AG04450 (cell line): ENCODE measurements around the gene AFF3. TPM values are rescaled to one million over a fixed set of nuclear protein-coding genes. Genes with fewer than 3 reads are reported as not detected.

Source experiments
- CTCF ChIA-PET: fragments of 300-600, 350-600 bp; formaldehyde crosslinking; extraction: SDS; loops from one replicate; lab custom pipeline; 2022; ENCODE audit warnings: antibody characterized with exemption, inconsistent platforms; lab: Charles Lee
- POLR2A ChIA-PET: fragments of 350-600 bp; formaldehyde crosslinking; extraction: SDS; loops from one replicate; lab custom pipeline; 2021; ENCODE audit warnings: antibody characterized with exemption, inconsistent platforms; lab: Yijun Ruan, JAX
- DNase-seq: peaks from one replicate; pipeline ENCODE4 v3.0.0-alpha.2; 2011; ENCODE audit warnings: low read depth, low spot score
- H3K27ac ChIP-seq: one replicate; pipeline ENCODE4 v1.5.1; 2012; ENCODE audit warnings: low read depth, low read length, control low read depth
- H3K27me3 ChIP-seq: one replicate; pipeline ENCODE4 v1.6.0; 2012; ENCODE audit warnings: low read length; ENCODE audit not compliant: control insufficient read depth, insufficient read depth
- H3K4me3 ChIP-seq: 2 replicates; pipeline ENCODE4 v1.5.1; 2011; ENCODE audit warnings: mild to moderate bottlenecking, low read depth, low read length, control low read depth
- H3K9me3 ChIP-seq: 2 replicates; pipeline ENCODE4 v1.5.1; 2012; ENCODE audit warnings: low read length; ENCODE audit not compliant: control insufficient read depth, insufficient read depth
- polyA plus RNA-seq: library from polyadenylated mRNA; depleted of rRNA; stranded (reverse); fragments of >200 nt; gene quantifications from 2 replicates; pipeline ENCODE4 v1.2.3, GENCODE V29; 2011
- TF ChIP-seq, protein P1 (sequence below): IDR thresholded peaks from 2 replicates; pipeline ENCODE4 v1.5.1; 2011; ENCODE audit warnings: low read depth, low read length, control low read depth, inconsistent platforms

AFF3 gene
- polyA plus RNA-seq, 1 experiment = 17.9 TPM

GRCh38 chr2:99771681-99772333, 370.6 kb downstream of the AFF3 start:
- H3K4me3 ChIP-seq = no peak overlapping the region
- DNase-seq = no peak
- no peak overlapping the region for H3K27ac ChIP-seq
- H3K9me3 ChIP-seq = peaks cover 4% of the 10 kb centered on the region; the same call in 1 of the 2 replicates
- ChIA-PET CTCF (interaction anchor here (0.7 kb wide), 1 partner anchor 13 kb away, joined by 3 read pairs; no protein-coding TSS in a partner anchor), POLR2A (interaction anchor here (0.6 kb wide), 1 partner anchor 123 kb away, joined by 3 read pairs; no protein-coding TSS in a partner anchor)
- H3K27me3 ChIP-seq = no peaks in the 10 kb centered on the region
- TF ChIP-seq, protein P1, sequence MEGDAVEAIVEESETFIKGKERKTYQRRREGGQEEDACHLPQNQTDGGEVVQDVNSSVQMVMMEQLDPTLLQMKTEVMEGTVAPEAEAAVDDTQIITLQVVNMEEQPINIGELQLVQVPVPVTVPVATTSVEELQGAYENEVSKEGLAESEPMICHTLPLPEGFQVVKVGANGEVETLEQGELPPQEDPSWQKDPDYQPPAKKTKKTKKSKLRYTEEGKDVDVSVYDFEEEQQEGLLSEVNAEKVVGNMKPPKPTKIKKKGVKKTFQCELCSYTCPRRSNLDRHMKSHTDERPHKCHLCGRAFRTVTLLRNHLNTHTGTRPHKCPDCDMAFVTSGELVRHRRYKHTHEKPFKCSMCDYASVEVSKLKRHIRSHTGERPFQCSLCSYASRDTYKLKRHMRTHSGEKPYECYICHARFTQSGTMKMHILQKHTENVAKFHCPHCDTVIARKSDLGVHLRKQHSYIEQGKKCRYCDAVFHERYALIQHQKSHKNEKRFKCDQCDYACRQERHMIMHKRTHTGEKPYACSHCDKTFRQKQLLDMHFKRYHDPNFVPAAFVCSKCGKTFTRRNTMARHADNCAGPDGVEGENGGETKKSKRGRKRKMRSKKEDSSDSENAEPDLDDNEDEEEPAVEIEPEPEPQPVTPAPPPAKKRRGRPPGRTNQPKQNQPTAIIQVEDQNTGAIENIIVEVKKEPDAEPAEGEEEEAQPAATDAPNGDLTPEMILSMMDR = no peak

- POLR2A ChIA-PET = no interaction called here
- CTCF ChIA-PET = interaction anchor here (0.7 kb wide), 1 partner anchor 17 kb away, joined by 4 read pairs; no protein-coding TSS in a partner anchor
Observed at GRCh38 chr2:99770876-99771275, 371.5 kb downstream of the AFF3 start.

DNA sequence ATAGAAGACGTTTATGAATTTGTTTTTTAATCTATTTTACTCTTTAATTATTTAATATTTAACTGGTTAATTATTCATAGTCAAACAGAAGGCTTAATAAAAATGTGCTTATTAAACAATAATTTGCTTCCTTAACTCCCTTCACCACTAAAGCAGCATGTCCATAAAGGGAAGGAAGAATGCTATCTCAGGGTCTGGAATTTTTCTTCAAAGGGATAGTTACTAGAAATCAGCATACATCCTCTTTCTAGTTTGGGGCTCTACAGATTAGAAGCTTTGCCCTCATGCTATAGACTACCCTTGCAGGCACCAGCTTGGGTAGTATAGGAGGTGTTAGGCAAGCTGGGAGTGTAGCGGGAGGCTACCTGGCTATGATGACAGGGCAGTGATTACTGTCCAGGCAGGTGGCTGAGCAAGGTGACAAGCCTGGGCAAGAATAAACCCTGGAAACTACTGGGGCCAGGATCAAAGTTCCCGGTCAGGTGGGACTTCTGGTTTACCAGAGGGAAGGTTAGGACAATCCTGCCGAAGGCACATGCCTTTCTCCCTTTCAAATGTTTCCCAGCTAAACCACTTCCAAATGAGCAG, 376.6 kb downstream of the AFF3 start:
- ChIA-PET POLR2A (no interaction called here), CTCF (interaction anchor here (0.5 kb wide), 1 partner anchor 150 kb away, joined by 3 read pairs; no protein-coding TSS in a partner anchor)
- no peak for DNase-seq
- Histone ChIP-seq H3K9me3 (peaks cover 4% of the 10 kb centered on the region; the same call in 1 of the 2 replicates), H3K27me3 (no peaks in the 10 kb centered on the region), H3K27ac (no peak overlapping the region), H3K4me3 (no peak overlapping the region)
- TF ChIP-seq, protein P1 = no peak

More at GRCh38 chr2:99770876-99771275, 371.5 kb downstream of the AFF3 start:
- Histone ChIP-seq H3K9me3 (peaks cover 4% of the 10 kb centered on the region; the same call in 1 of the 2 replicates), H3K27ac (no peak overlapping the region), H3K4me3 (no peak overlapping the region), H3K27me3 (no peaks in the 10 kb centered on the region)
- TF ChIP-seq, protein P1 = no peak
- no peak for DNase-seq

DNA sequence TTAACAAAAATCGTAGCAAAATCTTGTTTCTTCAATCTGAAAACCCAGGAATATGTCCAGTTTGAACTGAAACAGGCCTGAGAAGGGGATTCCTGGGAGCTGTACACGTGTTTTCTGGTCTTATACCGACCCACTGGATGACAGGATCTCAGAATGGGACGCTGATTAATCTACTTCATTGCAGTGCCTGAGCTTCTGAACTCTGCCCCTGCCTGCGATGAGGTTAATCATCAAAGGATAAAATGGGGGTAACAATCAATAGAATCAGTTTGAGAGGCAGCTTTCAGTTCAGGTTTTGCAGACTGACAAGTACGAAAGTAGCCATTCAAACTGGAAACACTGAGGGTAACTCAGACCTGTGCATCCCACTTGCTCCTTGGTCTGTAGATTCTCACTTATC, 378.6 kb downstream of the AFF3 start:
- DNase-seq = no peak
- TF ChIP-seq, protein P1 = no peak
- Histone ChIP-seq H3K4me3 (no peak overlapping the region), H3K27me3 (no peaks in the 10 kb centered on the region), H3K27ac (no peak overlapping the region), H3K9me3 (no peaks in the 10 kb centered on the region)
- POLR2A ChIA-PET = no interaction called here
- CTCF ChIA-PET = no interaction called here

DNA sequence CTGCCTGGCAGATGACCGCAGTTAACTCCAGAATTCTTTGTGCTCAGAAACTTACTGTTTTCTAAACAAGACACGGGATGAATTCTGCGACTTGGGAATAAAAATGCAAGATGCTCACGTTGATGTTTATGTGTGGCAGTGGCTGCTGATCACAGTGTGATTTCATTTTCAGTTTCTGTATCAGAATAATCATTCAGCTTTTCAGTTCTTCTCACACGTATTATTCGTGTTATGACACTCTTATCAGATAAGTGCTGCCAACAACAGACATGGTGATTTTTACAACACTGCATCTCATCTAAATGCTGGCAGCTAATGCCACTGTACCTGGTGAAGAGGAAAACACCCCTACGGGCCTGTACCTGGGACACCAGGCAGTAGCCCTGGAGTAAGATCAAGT, 379.7 kb downstream of the AFF3 start:
- ChIA-PET POLR2A (no interaction called here), CTCF (no interaction called here)
- TF ChIP-seq, protein P1 = no peak
- no peak for DNase-seq
- Histone ChIP-seq H3K9me3 (no peaks in the 10 kb centered on the region), H3K27ac (no peak overlapping the region), H3K4me3 (no peak overlapping the region), H3K27me3 (no peaks in the 10 kb centered on the region)
